ENCODE results near the gene FLOT1. TPM values are rescaled to one million over a fixed set of nuclear protein-coding genes. Genes with fewer than 3 reads are reported as not detected.

Gene FLOT1
- total and polyA plus RNA-seq, 12 donors, result 162 to 599 (median 348) TPM

DNA sequence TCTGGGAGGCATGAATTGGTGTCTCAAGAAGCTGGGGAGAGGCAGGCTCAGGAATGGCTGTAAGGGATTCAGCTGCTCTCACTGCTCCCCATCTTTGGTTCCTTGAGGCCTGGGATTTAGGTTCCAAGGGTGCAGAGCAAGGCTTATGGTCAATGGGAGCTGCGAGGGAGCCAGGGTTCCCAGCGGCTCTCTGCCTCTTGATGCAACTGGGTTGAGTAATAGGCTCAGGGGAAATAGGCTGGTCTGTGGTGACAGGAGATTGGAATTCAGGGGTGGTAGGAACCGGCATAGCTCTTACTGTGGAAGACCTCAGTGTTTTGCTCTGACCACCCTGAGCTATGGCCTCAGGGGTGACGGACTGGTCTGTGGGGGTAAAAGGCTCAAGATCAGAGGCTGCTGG lies 38.7 kb downstream of the FLOT1 start:
- Histone ChIP-seq H3K27me3 (no peaks in the 10 kb centered on the region), H3K4me1 (replicated peaks in 1 of 2) (no peaks in the 10 kb centered on the region), H3K36me3 (replicated peaks in 1 of 2) (peaks cover 0 to 35% of the 10 kb centered on the region in 2 donors), H3K4me3 (no peak overlapping the region), H3K9me3 (replicated peaks in 1 of 3) (no peaks in the 10 kb centered on the region), H3K27ac (no peak overlapping the region)
- 85 to 100% (median 92%) methylated on average over 2 to 4 of the region's 4 CpGs for WGBS, 4 donors
- TF ChIP-seq, protein P1, sequence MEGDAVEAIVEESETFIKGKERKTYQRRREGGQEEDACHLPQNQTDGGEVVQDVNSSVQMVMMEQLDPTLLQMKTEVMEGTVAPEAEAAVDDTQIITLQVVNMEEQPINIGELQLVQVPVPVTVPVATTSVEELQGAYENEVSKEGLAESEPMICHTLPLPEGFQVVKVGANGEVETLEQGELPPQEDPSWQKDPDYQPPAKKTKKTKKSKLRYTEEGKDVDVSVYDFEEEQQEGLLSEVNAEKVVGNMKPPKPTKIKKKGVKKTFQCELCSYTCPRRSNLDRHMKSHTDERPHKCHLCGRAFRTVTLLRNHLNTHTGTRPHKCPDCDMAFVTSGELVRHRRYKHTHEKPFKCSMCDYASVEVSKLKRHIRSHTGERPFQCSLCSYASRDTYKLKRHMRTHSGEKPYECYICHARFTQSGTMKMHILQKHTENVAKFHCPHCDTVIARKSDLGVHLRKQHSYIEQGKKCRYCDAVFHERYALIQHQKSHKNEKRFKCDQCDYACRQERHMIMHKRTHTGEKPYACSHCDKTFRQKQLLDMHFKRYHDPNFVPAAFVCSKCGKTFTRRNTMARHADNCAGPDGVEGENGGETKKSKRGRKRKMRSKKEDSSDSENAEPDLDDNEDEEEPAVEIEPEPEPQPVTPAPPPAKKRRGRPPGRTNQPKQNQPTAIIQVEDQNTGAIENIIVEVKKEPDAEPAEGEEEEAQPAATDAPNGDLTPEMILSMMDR (IDR thresholded peaks at IDR 0.05), result no peak
- no peak for TF ChIP-seq POLR2A (IDR thresholded peaks at IDR 0.05)
- intact Hi-C loops (cut with DNase I), result no loop called here
- no peak for DNase-seq

DNA sequence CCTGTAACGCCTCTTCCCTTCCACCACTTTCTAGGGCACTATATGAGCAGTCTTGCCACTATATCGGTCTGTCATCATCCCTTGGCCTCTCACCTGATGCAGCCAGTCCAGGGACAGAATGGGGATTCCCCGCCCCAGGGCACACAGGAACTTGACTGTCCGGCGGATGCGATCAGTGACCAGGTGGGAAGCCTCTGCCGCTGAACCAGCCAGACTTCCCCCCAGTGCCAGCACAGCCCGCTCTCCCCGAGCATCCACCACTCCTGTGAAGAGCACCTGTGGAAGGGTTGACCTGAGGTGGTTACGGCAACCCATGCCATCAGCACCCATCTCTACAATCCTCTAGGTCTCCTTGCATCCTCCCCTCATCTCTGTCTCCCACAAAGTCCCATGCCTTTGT lies 39.5 kb downstream of the FLOT1 start:
- DNase-seq, result no peak
- Histone ChIP-seq H3K9me3 (replicated peaks in 1 of 3) (no peaks in the 10 kb centered on the region), H3K27ac (no peak overlapping the region), H3K4me3 (no peak overlapping the region), H3K36me3 (replicated peaks in 1 of 2) (peaks cover 0 to 31% of the 10 kb centered on the region in 2 donors), H3K27me3 (no peaks in the 10 kb centered on the region), H3K4me1 (replicated peaks in 1 of 2) (no peaks in the 10 kb centered on the region)
- TF ChIP-seq POLR2A (IDR thresholded peaks at IDR 0.05), result no peak
- TF ChIP-seq, protein P1 (IDR thresholded peaks at IDR 0.05), result no peak
- 94 to 100% (median 98%) methylated on average over 6 to 10 of the region's 10 CpGs for WGBS, 4 donors
- intact Hi-C loops (cut with DNase I), result no loop called here

DNA sequence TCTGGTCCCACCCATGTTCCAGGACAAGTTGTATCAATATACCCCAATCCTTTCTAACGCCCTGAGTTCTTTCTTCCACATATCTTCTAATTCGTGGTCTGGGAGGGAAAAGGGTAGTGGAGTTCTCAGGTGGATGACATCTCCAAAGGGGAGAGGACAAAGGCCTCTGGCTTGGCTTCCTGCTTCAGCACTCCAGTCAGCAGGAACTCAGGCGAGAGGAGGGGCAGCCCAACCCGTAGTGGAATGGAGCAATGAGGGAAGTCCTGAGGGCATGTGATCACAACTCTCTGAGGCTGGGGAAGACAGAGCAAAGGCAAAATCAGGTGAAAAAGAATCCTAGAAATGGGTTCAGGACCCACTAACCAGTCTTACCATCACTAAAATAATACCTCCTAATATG lies 42.1 kb downstream of the FLOT1 start:
- DNase-seq, result no peak
- no peaks in the 10 kb centered on the region for H3K9me3 ChIP-seq (replicated peaks in 1 of 3)
- intact Hi-C loops (cut with DNase I), result no loop called here

GRCh38 chr6:30696432-30696831 lies 46.1 kb downstream of the FLOT1 start:
- Histone ChIP-seq H3K9me3 (replicated peaks in 1 of 3) (no peaks in the 10 kb centered on the region), H3K27ac (no peak overlapping the region), H3K4me1 (replicated peaks in 1 of 2) (peaks cover under 1 to 9% of the 10 kb centered on the region in 2 donors), H3K36me3 (replicated peaks in 1 of 2) (peaks cover 0 to 5% of the 10 kb centered on the region in 2 donors), H3K27me3 (no peaks in the 10 kb centered on the region), H3K4me3 (no peak overlapping the region)
- DNase-seq, result no peak
- TF ChIP-seq POLR2A (IDR thresholded peaks at IDR 0.05), result no peak
- TF ChIP-seq, protein P1 (IDR thresholded peaks at IDR 0.05), result no peak
- 95 to 98% (median 96%) methylated on average over 5 of the region's 5 CpGs for WGBS, 4 donors
- intact Hi-C loops (cut with DNase I), result no loop called here

More for the DNA sequence above, 42.1 kb downstream of the FLOT1 start:
- Histone ChIP-seq H3K27ac (no peak overlapping the region), H3K4me1 (replicated peaks in 1 of 2) (peaks cover 0 to 4% of the 10 kb centered on the region in 2 donors), H3K4me3 (no peak overlapping the region), H3K36me3 (replicated peaks in 1 of 2) (peaks cover 0 to 17% of the 10 kb centered on the region in 2 donors), H3K27me3 (no peaks in the 10 kb centered on the region)
- 57 to 69% (median 63%) methylated on average over 4 of the region's 4 CpGs for WGBS, 4 donors
- TF ChIP-seq POLR2A (IDR thresholded peaks at IDR 0.05), result no peak
- TF ChIP-seq, protein P1 (IDR thresholded peaks at IDR 0.05), result no peak
